MCF 10A (cell line): ENCODE measurements around the gene MAMSTR. TPM values are rescaled to one million over a fixed set of nuclear protein-coding genes. Genes with fewer than 3 reads are reported as not detected.

Experiments
- BruUV-seq: library from RNA; stranded (reverse); fragments of 400-500 nt; replicated peaks from 2 replicates; lab custom pipeline; 2021; lab: Mats Ljungman, UMichigan
- CTCF ChIA-PET: fragments of 300-600 bp; sonication (Branson Sonifier 250); formaldehyde crosslinking; extraction: SDS; loops from one replicate; lab custom pipeline; 2021; ENCODE audit warnings: antibody characterized with exemption, inconsistent platforms; lab: Yijun Ruan, JAX
- POLR2A ChIA-PET: fragments of 300-600, 350-650 bp; sonication (Branson Sonifier 250); formaldehyde crosslinking; extraction: SDS; loops from one replicate; lab custom pipeline; 2020; ENCODE audit warnings: antibody characterized with exemption, inconsistent platforms; lab: Yijun Ruan, JAX
- DNase-seq: peaks from one replicate; pipeline ENCODE4 v3.0.0-alpha.2; 2018; ENCODE audit not compliant: unreplicated experiment
- H3K27ac Mint-ChIP-seq: one replicate; pipeline ENCODE4 v1.8.0; 2022; ENCODE audit warnings: mild to moderate bottlenecking, low read depth, mixed read lengths; ENCODE audit not compliant: unreplicated experiment
- H3K27me3 Mint-ChIP-seq: one replicate; pipeline ENCODE4 v1.8.0; 2022; ENCODE audit warnings: mixed read lengths; ENCODE audit not compliant: insufficient read depth, unreplicated experiment
- H3K36me3 Mint-ChIP-seq: one replicate; pipeline ENCODE4 v1.8.0; 2022; ENCODE audit warnings: mild to moderate bottlenecking, moderate library complexity, mixed read lengths; ENCODE audit not compliant: insufficient read depth, unreplicated experiment
- H3K4me1 Mint-ChIP-seq: one replicate; pipeline ENCODE4 v1.8.0; 2022; ENCODE audit warnings: mixed read lengths; ENCODE audit not compliant: insufficient read depth, unreplicated experiment
- H3K4me3 Mint-ChIP-seq: one replicate; pipeline ENCODE4 v1.8.0; 2022; ENCODE audit warnings: mild to moderate bottlenecking, moderate library complexity, mixed read lengths; ENCODE audit not compliant: unreplicated experiment
- H3K9me3 Mint-ChIP-seq: one replicate; pipeline ENCODE4 v1.8.0; 2022; ENCODE audit warnings: mixed read lengths; ENCODE audit not compliant: unreplicated experiment
- CTCF ChIP-seq: fragments of 200-600 bp; IDR thresholded peaks from one replicate; pipeline ENCODE4 v1.8.0; 2022; ENCODE audit warnings: antibody characterized with exemption, mild to moderate bottlenecking; ENCODE audit not compliant: unreplicated experiment
- intact Hi-C: fragments of 100-400 bp; cut with micrococcal nuclease; formaldehyde crosslinking; loops from 2 replicates; pipeline ENCODE4 v1.14.1; 2022
- total RNA-seq: library from RNA; stranded (reverse); gene quantifications from 2 replicates; pipeline ENCODE4 v1.2.3, GENCODE V29; 2022

Gene MAMSTR
- total RNA-seq, 1 experiment from 2014 or later, result 0.65 TPM

GRCh38 chr19:48713041-48713863 is 6.3 kb downstream of the MAMSTR start:
- ChIA-PET CTCF (interaction anchor here (0.6 to 2.0 kb wide), 2 partner anchors 30 to 39 kb away, joined by 4 to 7 read pairs; no protein-coding TSS in a partner anchor), POLR2A (interaction anchor here (0.6 to 1.5 kb wide), 6 partner anchors 7 to 1788 kb away, joined by 3 to 7 read pairs (median 4); no protein-coding TSS in a partner anchor)
- Mint-ChIP-seq H3K27me3 (no peaks in the 10 kb centered on the region), H3K27ac (peak overlapping the region; percentile 91), H3K36me3 (no peaks in the 10 kb centered on the region), H3K9me3 (no peaks in the 10 kb centered on the region), H3K4me3 (peak overlapping the region; percentile 89), H3K4me1 (peaks cover 19% of the 10 kb centered on the region)
- no peak for TF ChIP-seq CTCF
- peak; percentile 33 for DNase-seq
- intact Hi-C loops, result loop anchor here (5.0 kb wide), 1 partner anchor 36 kb away; no protein-coding TSS in a partner anchor
- BruUV-seq, result no TSS peak

GRCh38 chr19:48711106-48711662 is 8.3 kb downstream of the MAMSTR start:
- Mint-ChIP-seq H3K27me3 (no peaks in the 10 kb centered on the region), H3K4me3 (no peak overlapping the region), H3K36me3 (no peaks in the 10 kb centered on the region), H3K9me3 (peaks cover 7% of the 10 kb centered on the region), H3K4me1 (peaks cover 19% of the 10 kb centered on the region), H3K27ac (no peak overlapping the region)
- POLR2A ChIA-PET, result no interaction called here
- intact Hi-C loops, result loop anchor here (5.0 kb wide), 1 partner anchor 34 kb away; no protein-coding TSS in a partner anchor
- TF ChIP-seq CTCF, result no peak
- no peak for DNase-seq
- BruUV-seq, result no TSS peak
- CTCF ChIA-PET, result interaction anchor here (0.6 to 0.9 kb wide), 4 partner anchors 22 to 356 kb away, joined by 3 to 4 read pairs (median 3); no protein-coding TSS in a partner anchor

GRCh38 chr19:48708471-48708870 is 11.1 kb downstream of the MAMSTR start:
- Mint-ChIP-seq H3K4me3 (no peak overlapping the region), H3K36me3 (no peaks in the 10 kb centered on the region), H3K4me1 (peaks cover 7% of the 10 kb centered on the region), H3K9me3 (peaks cover 7% of the 10 kb centered on the region), H3K27me3 (no peaks in the 10 kb centered on the region), H3K27ac (no peak overlapping the region)
- intact Hi-C loops, result no loop called here
- ChIA-PET POLR2A (no interaction called here), CTCF (no interaction called here)
- no TSS peak for BruUV-seq
- DNase-seq, result no peak
- TF ChIP-seq CTCF, result no peak

- intact Hi-C loops, result no loop called here
- H3K27me3 Mint-ChIP-seq, result no peaks in the 10 kb centered on the region
- TF ChIP-seq CTCF, result no peak
- H3K36me3 Mint-ChIP-seq, result no peaks in the 10 kb centered on the region
- no peaks in the 10 kb centered on the region for H3K4me1 Mint-ChIP-seq
- no peak overlapping the region for H3K27ac Mint-ChIP-seq
- H3K9me3 Mint-ChIP-seq, result peaks cover 7% of the 10 kb centered on the region
- no peak overlapping the region for H3K4me3 Mint-ChIP-seq
- no peak for DNase-seq
- CTCF ChIA-PET, result no interaction called here
- POLR2A ChIA-PET, result interaction anchor here (0.8 kb wide), 1 partner anchor 8 kb away, joined by 5 read pairs; no protein-coding TSS in a partner anchor
- no TSS peak for BruUV-seq
Measured at GRCh38 chr19:48705431-48705830, 14.1 kb downstream of the MAMSTR start.
